Heart left ventricle (tissue), 13 donors: Measurements from ENCODE around the gene ANGPTL2.

Source experiments
- CTCF ChIP-seq, 12 donors: fragments of 200-600 bp; sonication (generic) in 4 of 12; IDR thresholded peaks; one replicate each; pipeline versions ENCODE4 v1.5.0 to v1.8.0; 2018 to 2022; ENCODE audit warnings: antibody characterized with exemption in 12 of 12, mild to moderate bottlenecking in 5 of 12
- POLR2A ChIP-seq, 2 donors: fragments of 450-650 bp; IDR thresholded peaks; one replicate each; pipeline ENCODE4 v1.6.1; 2017; ENCODE audit warnings: antibody characterized with exemption in 2 of 2, mild to moderate bottlenecking in 2 of 2, moderate library complexity in 2 of 2
- donor health status: ischemic (EF 13 %, LVEDD 7.1; RV severe dilation, severe dysfunction).
- donor health status: DM: no; HTN: yes; CAD: no.
- donor health status: DM: no; HTN: no; CAD: no.
- donor health status: ischemic (EF 25% LVEDD 6.9; RV normal size, moderate dysfunction).
- donor health status: ischemic (EF 25% LVEDD 5.7; RV mildly dilated, moderate dysfunction).
- donor health status: ischemic (EF 35%, LVEDD 5.7; RV mildly dilated, moderate dysfunction).
- donor health status: nonischemic (EF 11% LVEDD 7.7; RV severe dilation, severe dysfunction).
- donor health status: DM: yes; HTN: yes; CAD: no.
- donor health status: PGD.
- donor health status: ischemic (EF 29% LVEDD 5.4; RV normal size, mild dysfunction).
- donor health status: nonischemic (EF 23%, LVEDD 6.1; RV moderate dilation, normal function).

GRCh38 chr9:127161081-127161624, 38.7 kb upstream of the ANGPTL2 start:
- no peak for TF ChIP-seq CTCF (IDR thresholded peaks at IDR 0.05)
- no peak for TF ChIP-seq POLR2A (IDR thresholded peaks at IDR 0.05)
